ENCODE measurements around the gene TSEN34.

- TF ChIP-seq, protein P1, sequence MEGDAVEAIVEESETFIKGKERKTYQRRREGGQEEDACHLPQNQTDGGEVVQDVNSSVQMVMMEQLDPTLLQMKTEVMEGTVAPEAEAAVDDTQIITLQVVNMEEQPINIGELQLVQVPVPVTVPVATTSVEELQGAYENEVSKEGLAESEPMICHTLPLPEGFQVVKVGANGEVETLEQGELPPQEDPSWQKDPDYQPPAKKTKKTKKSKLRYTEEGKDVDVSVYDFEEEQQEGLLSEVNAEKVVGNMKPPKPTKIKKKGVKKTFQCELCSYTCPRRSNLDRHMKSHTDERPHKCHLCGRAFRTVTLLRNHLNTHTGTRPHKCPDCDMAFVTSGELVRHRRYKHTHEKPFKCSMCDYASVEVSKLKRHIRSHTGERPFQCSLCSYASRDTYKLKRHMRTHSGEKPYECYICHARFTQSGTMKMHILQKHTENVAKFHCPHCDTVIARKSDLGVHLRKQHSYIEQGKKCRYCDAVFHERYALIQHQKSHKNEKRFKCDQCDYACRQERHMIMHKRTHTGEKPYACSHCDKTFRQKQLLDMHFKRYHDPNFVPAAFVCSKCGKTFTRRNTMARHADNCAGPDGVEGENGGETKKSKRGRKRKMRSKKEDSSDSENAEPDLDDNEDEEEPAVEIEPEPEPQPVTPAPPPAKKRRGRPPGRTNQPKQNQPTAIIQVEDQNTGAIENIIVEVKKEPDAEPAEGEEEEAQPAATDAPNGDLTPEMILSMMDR (conservative IDR thresholded peaks at IDR 0.05 in 1 of 2, IDR thresholded peaks at IDR 0.05 in 1 of 2; ENCODE audit: low read depth in 1 of 2, low read length in 2 of 2) = no peak
- TF ChIP-seq EZH2 (IDR thresholded peaks at IDR 0.05; ENCODE audit: low read length, missing control alignments) = no peak
Measured at GRCh38 chr19:54207676-54207982, 16.5 kb downstream of the TSEN34 start.

Data from fibroblast of lung (primary cell).